GM21576 (cell line): ENCODE results near the gene OR52M1.
"Not testable (repeated sequence)": the region's sequence is repeated elsewhere in the genome, so short reads cannot be mapped to it uniquely, and the experiment has no call there.

Experiments
- ATAC-seq: cut with Tn5 transposase; IDR thresholded peaks from one replicate; pipeline ENCODE4 v1.9.1; 2021; ENCODE audit warnings: mild to moderate bottlenecking, moderate library complexity; ENCODE audit not compliant: unreplicated experiment

The OR52M1 gene, protein sequence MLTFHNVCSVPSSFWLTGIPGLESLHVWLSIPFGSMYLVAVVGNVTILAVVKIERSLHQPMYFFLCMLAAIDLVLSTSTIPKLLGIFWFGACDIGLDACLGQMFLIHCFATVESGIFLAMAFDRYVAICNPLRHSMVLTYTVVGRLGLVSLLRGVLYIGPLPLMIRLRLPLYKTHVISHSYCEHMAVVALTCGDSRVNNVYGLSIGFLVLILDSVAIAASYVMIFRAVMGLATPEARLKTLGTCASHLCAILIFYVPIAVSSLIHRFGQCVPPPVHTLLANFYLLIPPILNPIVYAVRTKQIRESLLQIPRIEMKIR

DNA sequence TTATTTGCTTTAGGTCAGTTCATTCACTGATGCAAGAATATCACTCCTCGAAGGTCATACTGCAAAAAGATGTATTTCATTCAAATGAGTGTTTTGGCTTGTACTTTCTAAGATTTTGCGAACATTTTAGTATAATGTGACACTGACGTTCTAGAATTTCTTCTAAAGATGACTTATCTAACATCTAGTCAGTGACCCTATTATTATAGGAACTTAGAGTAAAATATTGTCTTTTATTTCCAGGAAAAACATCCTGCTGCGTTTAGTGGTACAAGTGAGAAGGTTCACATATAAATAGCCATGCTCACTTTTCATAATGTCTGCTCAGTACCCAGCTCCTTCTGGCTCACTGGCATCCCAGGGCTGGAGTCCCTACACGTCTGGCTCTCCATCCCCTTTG is at the start of gene OR52M1:
Gene OR52M1 (plus strand): TSS at position 301 of the 400 bp plus-strand sequence. CDS start 0 bp downstream, at position 301.
- no peak for ATAC-seq

- no peak for ATAC-seq
These were observed 49.5 kb upstream of the OR52M1 start for GRCh38 chr11:4495487-4495886.

DNA sequence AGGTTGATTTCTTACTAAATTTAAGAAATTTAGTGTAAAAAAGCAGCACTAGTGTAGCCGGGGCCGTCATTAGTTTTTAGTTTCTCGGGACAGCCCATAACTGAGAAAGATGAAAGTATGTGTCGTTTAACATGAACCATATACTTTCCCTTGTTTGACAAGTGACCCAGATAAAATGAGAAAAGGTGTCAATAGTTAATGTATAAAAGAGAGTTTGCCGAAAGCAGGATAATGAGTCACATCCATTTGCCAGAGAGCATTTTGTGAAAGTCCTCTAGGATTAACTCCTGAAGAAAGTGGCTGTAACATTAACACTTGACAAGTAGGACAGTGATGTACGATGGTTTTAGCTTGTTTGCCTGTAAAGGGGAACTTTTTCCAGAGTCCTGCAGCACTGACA is 49.0 kb upstream of the OR52M1 start:
- no peak for ATAC-seq

DNA sequence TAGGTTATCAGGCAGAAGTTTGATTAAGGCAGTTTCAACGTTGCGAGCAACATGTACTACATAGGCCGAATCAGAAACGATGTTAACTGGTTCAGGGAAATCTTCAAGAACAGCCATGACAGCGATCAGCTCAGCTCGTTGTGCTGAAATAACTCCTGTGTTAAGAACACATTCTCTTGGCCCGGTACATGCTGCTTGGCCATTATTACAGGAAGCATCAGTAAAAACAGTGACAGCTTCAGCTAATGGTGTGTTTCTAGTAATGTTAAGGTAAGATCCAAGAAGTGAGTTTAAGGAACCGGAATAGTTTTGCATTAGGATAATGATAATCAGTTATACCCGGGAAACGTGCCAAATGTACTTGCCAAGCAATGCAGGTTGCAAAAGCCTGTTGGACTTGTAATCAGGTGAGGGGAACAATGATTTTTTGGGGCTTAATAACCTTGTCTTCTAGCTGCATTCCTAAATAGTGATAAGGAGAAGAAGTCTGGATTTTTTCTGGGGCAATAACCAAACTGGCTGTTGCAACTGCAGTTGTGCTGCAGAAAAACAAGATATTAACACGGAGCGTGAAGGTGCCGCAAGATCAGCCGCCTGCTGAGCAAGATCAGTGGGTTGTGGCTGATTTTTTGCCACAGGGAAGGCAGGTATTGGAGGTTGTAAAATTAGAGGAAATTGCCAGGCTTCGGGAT is 48.3 kb upstream of the OR52M1 start:
- no peak for ATAC-seq

GRCh38 chr11:4508886-4509285 is 36.1 kb upstream of the OR52M1 start:
- ATAC-seq, result no peak

DNA sequence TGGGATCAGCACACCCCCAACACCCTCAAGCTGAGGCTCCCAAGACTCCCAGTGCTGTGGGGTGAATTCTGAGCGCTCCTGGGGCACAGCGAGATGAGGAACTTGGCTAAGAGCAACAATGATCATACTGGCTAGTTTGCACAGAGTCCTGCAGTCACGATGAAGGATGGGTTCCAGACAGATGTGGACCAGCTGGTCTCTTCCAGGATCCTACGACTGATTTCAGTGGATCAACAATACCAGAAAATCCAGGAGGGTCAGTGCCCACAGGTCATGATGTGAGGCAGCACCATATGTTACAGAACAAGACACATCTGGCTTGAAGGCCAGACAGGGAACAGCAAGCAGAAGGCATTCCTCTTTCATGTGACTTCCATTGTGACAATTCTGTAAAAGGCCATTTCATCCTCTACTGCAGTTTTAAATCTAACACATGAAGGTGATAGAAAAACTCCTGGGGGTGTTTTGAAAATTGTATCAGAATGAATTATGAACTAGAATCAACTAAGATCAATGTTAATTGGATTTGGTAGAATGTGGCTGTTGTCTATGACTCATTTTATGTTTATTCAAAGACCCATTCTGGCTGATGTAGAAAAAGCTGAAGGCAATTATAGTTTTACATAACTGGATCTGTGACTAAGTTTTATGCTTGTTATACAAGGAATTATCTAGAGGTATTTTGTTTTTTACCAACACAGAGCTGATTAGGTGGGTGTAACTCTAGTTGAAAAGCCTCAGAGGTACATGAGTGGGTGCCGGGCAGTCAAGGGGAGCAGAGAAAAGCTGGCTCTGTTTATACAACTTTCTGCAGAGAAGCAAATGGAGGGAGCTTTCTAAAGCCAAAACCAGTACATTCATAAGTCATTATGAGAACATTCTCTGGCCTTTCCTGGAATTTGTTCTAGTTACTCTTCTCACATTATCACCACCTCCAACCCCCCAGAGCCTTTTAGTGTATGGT is 33.4 kb upstream of the OR52M1 start:
- ATAC-seq, result no peak

DNA sequence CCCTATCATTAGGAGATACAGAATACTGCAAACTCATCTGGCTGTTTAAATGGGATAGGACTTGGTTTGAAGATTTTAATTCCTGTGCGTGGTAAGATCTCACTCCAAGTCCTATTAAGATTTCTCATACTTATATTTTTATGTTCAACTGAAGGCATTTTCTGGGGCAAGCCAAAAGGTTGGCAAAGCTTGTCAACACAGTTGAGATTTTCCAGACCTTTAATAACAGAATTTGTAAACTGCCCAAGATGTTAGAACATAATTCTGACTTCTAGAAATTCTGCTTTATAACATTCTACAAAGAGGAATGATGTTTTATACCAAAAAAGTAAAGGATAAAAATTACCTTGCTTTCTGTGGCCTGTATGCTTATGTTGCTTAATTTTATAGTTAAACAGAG is 30.8 kb upstream of the OR52M1 start:
- ATAC-seq, result no peak

DNA sequence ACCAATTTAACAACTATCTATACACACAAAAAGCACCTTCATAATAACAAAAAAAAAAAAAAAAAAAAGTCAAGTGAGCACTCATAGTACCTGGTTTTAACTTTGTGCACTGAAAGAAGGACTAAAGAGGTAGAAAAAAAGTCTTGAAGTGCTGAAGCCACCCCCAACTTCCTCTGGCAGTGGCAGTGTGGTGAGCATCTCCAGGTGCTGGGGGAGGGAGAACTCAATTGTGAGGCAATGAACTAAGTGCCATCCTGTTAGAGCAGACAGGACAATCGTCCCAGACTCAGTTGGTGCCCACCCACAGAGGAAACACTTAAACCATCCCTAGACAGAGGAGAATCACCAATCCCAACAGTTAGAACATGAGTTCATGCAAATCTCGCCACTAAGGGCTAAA is 22.7 kb upstream of the OR52M1 start:
- ATAC-seq, result no peak

- ATAC-seq, result no peak
These were observed 22.2 kb upstream of the OR52M1 start for GRCh38 chr11:4522752-4523151.

GRCh38 chr11:4523666-4524065 is 21.3 kb upstream of the OR52M1 start:
- no peak for ATAC-seq

DNA sequence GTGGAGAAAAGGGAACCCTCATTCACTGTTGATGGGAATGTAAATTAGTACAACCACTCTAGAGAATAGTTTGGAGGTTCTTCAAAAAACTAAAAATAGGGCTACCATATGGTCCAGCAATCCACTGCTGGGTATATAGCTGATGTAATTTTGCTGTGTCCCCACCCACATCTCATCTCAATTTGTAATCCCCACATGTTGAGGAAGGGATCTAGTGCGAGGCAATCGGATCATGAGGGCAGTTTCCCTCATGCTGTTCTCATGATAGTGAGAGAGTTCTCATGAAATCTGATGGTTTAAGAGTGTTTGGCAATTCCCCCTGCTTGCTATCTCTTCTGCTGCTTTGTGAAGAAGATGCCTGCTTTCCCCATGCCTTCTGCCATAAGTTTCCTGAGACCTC is 17.1 kb upstream of the OR52M1 start:
- no peak for ATAC-seq

DNA sequence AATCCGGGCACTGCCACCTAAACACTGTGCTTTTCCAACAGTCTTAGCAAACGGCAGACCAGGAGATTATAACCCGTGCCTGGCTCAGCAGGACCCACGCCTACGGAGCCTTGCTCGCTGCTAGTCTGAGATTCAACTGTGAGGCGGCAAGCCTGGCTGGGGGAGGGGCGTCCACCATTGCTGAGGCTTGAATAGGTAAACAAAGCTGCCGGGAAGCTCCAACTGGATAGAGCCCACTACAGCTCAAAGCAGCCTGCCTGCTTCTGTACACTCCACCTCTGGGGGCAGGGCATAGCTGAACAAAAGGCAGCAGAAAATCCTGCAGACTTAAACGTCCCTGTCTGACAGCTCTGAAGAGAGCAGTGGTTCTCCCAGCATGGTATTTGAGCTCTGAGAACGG is 13.3 kb upstream of the OR52M1 start:
- ATAC-seq, result not testable (repeated sequence)

DNA sequence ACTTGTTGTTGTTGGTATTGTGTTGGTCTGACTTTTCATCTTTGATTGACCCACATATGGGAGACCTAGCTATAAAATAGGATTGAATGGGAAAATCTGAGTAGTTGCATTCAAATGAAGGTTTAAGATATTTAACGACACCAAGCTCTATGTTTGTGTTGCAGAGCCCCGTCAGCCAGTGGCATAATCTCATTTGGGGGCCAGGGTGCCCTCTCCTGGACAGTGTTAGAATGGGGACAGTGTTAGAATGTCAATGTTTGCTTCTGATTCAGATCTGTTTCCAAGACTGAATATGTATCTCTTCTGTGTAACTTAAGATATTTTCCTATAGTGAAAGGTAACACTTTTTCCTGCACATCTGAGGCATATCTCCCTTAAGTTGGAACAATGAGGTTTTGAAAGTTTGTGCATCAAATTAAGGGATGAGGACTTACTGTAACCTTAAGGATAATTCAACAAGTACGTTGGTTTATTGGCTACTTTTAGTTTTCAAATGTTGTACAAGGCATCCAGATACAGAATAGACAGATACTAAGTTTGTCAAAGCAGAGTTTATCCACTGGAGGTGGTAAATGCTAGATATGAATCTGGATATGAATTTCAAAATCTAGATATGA is 5.3 kb upstream of the OR52M1 start:
- peak; percentile 79 for ATAC-seq

DNA sequence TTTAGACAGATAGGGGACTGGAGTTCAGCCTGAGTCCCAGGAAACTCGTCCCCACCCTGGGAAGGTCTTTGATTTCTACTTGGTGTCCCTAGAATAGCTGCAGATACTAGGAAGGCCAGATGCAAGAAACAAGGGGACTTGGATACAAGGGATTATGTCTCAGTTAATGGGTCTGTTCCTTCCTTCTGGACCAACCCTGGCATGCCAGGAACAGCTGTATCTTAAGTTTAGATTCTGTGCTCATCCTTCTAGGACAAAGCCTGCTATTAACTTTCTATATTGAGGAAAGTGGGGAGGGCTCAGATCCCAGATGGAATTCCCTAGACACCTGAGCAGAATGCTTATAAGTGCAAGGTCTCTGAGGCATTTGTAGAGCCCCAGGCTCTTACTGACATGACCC is 3.9 kb upstream of the OR52M1 start:
- no peak for ATAC-seq

DNA sequence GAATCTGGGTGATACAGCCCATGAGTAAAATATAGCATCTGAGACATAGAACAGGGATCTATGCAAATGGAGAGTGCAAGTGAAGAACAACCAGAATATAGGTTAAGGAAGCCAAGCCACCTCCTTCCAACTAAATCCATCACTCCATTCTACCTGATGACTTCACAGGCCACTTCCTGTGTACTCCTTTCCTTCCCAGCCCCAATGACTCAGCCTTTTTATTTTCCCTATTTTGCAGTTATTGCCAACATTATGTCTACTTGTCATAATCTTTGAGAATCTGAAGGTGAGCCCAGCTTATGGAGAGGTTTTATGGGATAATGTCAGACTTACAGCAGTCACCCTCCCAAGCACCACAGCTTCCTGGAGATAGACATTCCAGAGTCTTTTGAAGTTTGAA is 1.4 kb upstream of the OR52M1 start:
- ATAC-seq, result no peak

DNA sequence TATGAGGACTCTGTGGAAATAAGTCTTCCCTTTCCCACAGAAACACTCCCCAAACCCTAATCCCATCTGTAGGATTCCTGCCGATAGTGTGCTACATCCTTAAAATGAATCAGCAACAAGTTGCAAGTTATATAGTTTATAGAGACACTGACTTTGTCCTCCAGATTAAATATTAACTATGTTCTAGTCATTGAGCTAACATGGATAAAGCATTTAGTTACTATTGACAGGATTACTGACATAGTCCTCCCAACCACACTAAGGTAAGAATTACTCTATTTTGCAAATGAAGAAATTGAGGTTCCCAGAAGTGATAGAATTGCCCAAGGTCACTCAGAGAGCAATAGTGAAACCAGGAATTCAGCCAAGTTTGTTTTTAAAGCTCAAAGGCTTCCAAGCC is 1.9 kb downstream of the OR52M1 start:
- no peak for ATAC-seq

DNA sequence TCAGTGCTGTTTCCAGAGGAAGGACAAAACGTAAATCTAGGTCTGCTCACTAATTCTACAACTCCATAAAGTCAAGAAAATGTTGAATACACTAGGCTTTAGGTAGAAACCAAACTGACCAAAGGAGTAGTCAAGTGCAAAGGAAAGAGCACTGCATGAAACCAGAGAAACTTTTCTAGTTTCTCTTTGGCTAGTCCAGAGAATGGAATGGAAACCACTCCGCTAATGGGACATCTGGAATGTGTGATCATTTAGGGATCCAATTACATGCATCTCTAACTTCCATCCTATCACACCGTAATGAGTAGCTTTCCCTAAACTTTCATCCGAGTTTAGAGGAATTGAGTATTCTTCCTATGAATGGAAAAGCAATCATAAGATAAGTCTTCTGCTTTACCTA is 2.4 kb downstream of the OR52M1 start:
- no peak for ATAC-seq

DNA sequence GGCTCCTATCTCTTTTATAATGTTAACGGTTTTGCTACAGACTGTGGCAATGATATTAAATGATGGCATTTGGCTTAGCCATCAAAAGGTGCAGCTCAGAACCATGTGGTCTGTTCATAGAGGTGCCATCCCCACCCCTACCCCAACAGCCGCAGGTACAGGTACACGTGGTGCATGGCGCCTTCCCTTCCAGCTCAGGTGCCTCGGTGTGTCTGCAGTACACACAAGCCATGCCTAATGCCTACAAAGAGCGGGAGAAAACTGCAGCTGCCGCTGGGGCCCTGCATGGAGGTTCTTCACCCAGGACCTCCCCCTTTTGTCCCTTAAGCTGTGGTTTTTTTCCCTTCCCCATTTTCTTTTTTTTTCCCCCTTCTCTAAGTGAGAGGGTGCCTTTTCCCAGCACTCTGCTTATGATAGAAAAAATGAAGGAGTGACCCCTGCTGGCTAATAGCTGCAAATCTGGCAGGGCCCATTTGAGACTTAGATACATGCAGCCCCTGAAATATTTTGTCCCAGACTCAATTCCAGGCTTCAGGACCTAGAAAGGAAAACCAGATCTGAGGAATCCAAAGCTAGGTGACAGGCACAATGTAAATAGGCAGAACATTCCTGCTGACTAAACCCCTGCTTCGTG is 6.5 kb downstream of the OR52M1 start:
- no peak for ATAC-seq

DNA sequence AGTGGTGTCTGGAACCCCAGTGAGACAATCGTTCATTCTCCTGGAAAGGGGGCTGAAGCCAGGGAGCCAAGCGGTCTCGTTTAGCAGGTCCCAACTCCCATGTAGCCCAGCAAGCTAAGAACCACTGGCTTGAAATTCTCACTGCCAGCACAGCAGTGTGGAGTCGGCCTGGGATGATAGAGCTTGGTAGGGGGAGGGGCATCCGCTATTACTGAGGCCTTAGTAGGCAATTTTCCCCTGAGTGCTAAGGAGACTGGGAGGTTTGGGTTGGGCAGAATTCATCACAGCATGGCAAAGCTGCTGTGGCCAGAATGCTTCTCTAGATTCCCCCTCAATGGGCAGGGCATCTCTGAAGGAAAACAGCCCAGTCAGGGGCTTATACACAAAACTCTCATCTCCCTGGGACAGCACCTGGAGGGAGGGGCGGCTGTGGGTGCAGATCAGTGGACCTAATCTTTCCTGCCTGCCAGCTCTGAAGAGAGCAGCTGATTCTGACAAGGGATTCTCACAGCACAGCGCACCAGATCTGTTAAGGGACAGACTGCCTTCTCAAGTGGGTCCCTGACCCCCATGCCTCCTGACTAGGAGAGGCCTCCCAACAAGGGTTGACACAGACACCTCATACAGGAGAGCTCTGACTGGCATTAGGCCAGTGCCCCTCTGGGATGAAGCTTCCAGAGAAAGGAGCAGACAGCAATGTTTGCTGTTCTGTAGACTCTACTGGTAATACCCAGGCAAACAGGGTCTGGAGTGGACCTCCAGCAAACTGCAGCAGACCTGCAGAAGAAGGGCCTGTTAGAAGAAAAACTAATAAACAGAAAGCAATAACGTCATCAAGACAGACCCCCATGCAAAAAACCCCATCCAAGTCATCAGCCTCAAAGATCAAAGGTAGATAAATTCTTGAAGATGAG is 14.8 kb downstream of the OR52M1 start:
- no peak for ATAC-seq

- no peak for ATAC-seq
These were observed 15.5 kb downstream of the OR52M1 start for GRCh38 chr11:4560467-4560866.
